Immature natural killer cell (primary cell): Measurements from ENCODE around the gene SEPTIN1. TPM values are rescaled to one million over a fixed set of nuclear protein-coding genes. Genes with fewer than 3 reads are reported as not detected.

Source experiments
- DNase-seq, 3 donors: peaks; one replicate each; pipeline ENCODE4 v3.0.0; 2022; ENCODE audit warnings: mixed read lengths in 1 of 3
- H3K27ac Mint-ChIP-seq, 6 donors: one replicate each; pipeline ENCODE4 v1.8.0; 2020; ENCODE audit warnings: mixed read lengths in 6 of 6, mild to moderate bottlenecking in 5 of 6, inconsistent platforms in 4 of 6, moderate library complexity in 3 of 6
- H3K27me3 Mint-ChIP-seq, 3 donors: one replicate each; pipeline ENCODE4 v1.8.0; 2020 to 2021; ENCODE audit warnings: low read depth in 3 of 3, mild to moderate bottlenecking in 3 of 3, mixed read lengths in 3 of 3, moderate library complexity in 3 of 3, inconsistent platforms in 1 of 3
- H3K36me3 Mint-ChIP-seq, 3 donors: one replicate each; pipeline ENCODE4 v1.8.0; 2020; ENCODE audit warnings: mixed read lengths in 3 of 3, inconsistent platforms in 2 of 3, mild to moderate bottlenecking in 2 of 3
- H3K4me1 Mint-ChIP-seq, 2 donors: one replicate each; pipeline ENCODE4 v1.8.0; 2020; ENCODE audit warnings: inconsistent platforms in 2 of 2, mild to moderate bottlenecking in 2 of 2, mixed read lengths in 2 of 2, moderate library complexity in 1 of 2
- H3K4me3 Mint-ChIP-seq, 5 donors: one replicate each; pipeline ENCODE4 v1.8.0; 2020; ENCODE audit warnings: mild to moderate bottlenecking in 5 of 5, mixed read lengths in 5 of 5, inconsistent platforms in 3 of 5, moderate library complexity in 3 of 5
- H3K9me3 Mint-ChIP-seq, 6 donors: one replicate each; pipeline ENCODE4 v1.8.0; 2020; ENCODE audit warnings: mild to moderate bottlenecking in 6 of 6, mixed read lengths in 6 of 6, inconsistent platforms in 4 of 6, moderate library complexity in 3 of 6
- polyA plus RNA-seq, 3 donors: library from polyadenylated mRNA; unstranded; fragments of 300-500 nt; fragmentation: Illumina TruSeq; gene quantifications; one replicate each; pipeline ENCODE4 v1.2.3, GENCODE V29; 2021

The SEPTIN1 gene
- polyA plus RNA-seq, 3 donors from 2014 or later = 155 to 213 (median 161) TPM

DNA sequence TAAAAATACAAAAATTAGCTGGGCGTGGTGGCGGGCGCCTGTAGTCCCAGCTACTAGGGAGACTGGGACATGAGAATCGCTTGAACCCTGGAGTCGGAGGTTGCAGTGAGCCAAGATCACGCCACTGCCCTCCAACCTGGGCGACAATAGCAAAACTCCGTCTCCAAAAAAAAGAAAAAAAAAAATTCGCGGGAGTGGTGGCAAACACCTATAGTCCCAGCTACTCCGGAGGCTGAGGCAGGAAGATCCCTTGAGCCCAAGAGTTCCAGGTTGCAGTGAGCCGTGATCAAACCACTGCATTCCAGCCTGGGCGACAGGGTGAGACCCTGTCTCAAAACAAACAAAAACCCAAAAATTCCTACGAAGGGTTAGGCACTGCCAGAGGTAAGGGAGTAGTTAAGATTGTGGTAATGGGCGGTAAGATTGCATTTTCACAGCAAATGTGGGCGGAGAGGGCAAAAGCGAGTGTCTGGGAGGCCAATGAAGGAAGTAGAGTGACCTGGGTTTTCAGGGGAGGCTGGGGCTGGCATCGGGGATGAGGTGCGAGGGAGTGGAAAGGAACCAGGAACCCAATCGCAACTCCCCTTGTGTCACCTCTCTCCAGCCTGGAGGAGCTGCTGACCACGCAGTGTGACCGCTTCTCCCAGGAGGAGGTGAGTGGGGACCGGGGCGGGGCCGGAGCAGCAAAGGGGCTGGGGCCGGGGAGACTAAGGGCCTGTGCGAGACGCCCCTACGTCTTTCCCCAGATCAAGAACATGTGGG is 5.1 kb downstream of the SEPTIN1 start:
- DNase-seq = no peak
- peaks cover 3 to 4% (median 4%) of the 10 kb centered on the region in 3 donors for H3K36me3 Mint-ChIP-seq
- peaks cover 10 to 16% (median 14%) of the 10 kb centered on the region in 3 donors for H3K27me3 Mint-ChIP-seq
- peak overlapping the region; percentile 93 to 95 (median 93) for H3K4me3 Mint-ChIP-seq
- peak overlapping the region; percentile 99 to 100 (median 99) for H3K27ac Mint-ChIP-seq
- H3K9me3 Mint-ChIP-seq = no peaks in the 10 kb centered on the region
- peaks cover 50 to 52% of the 10 kb centered on the region in 2 donors for H3K4me1 Mint-ChIP-seq

DNA sequence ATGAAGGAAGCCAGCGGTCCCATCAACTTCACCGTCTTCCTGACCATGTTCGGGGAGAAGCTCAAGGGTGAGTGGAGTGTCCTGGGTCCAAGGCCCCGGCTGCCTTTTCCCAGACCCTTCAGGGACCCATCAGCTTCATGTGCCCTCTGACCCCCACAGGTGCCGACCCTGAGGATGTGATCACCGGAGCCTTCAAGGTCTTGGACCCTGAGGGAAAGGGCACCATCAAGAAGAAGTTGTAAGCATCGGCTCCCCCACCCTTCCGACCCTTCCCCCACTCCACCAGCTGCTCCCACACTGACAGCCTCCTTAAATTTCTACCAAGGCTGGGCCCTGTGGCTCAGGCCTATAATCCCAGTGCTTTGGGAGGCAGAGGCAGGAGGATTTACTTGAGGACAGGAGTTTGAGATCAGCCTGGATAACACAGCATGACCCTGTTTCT is 5.9 kb downstream of the SEPTIN1 start:
- H3K4me1 Mint-ChIP-seq = peaks cover 50 to 51% of the 10 kb centered on the region in 2 donors
- H3K36me3 Mint-ChIP-seq = peaks cover 3 to 4% (median 4%) of the 10 kb centered on the region in 3 donors
- H3K27me3 Mint-ChIP-seq = peaks cover 10 to 16% (median 10%) of the 10 kb centered on the region in 3 donors
- DNase-seq = no peak
- peak overlapping the region in 2 of 5 donors; percentile 24 to 93 for H3K4me3 Mint-ChIP-seq
- H3K27ac Mint-ChIP-seq = peak overlapping the region in 5 of 6 donors; percentile 53 to 100 (median 99)
- no peaks in the 10 kb centered on the region for H3K9me3 Mint-ChIP-seq

DNA sequence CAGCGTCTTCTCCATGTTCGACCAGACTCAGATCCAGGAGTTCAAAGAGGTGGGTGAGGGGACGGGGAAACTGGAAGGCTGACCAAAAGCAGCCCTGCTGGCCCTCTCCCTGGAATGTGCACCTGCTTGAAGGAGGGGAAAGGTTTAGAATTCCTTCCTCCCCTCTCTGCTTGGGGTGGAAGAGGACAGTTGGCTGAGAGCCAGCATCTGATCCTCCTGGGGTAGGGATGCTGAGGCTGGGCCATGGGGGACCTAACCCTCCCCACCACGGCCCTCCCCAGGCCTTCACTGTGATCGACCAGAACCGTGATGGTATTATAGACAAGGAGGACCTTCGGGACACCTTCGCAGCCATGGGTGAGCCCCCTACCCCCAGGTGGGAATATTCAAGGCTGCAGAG is 6.5 kb downstream of the SEPTIN1 start:
- Mint-ChIP-seq H3K27ac (peak overlapping the region; percentile 3 to 99 (median 61)), H3K4me1 (peaks cover 50 to 51% of the 10 kb centered on the region in 2 donors), H3K4me3 (peak overlapping the region in 1 of 5 donors; percentile 42), H3K27me3 (peaks cover 9 to 16% (median 10%) of the 10 kb centered on the region in 3 donors), H3K36me3 (peaks cover 3 to 4% (median 4%) of the 10 kb centered on the region in 3 donors), H3K9me3 (no peaks in the 10 kb centered on the region)
- DNase-seq = no peak

DNA sequence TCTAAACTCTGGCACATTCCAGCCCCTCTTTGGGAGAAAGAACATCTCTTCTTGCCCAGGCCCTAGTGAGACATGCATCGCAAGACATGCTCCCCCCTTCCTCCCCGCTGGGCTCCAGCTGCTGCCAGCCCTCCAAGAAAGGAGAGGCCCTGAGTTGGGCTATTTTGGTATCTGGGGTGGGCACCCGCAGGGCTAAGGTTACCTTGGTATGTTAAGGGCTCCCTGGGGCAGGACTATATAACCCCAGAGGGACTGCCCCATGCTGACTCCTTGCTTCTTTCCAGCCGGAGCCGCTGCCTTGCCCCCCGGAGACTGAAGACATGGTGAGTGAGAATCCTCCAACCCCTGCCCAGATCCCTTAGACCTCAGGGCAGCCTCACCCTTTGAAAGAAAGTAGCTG is 7.8 kb downstream of the SEPTIN1 start, which contains the start of gene MYL11:
MYL11 (plus strand) TSS at position 265 of the 400 bp plus-strand sequence; CDS start at position 321, 56 bp downstream.
- no peak for DNase-seq
- no peaks in the 10 kb centered on the region for H3K9me3 Mint-ChIP-seq
- peak within 1 kb of the TSS in 2 of 5 donors; percentile 32 to 42 for H3K4me3 Mint-ChIP-seq
- no peaks in the 10 kb centered on the region for H3K36me3 Mint-ChIP-seq
- peak within 1 kb of the TSS; percentile 3 to 80 (median 61) for H3K27ac Mint-ChIP-seq
- peaks cover 38 to 40% of the 10 kb centered on the region in 2 donors for H3K4me1 Mint-ChIP-seq
- H3K27me3 Mint-ChIP-seq = peaks cover 10 to 20% (median 14%) of the 10 kb centered on the region in 3 donors

DNA sequence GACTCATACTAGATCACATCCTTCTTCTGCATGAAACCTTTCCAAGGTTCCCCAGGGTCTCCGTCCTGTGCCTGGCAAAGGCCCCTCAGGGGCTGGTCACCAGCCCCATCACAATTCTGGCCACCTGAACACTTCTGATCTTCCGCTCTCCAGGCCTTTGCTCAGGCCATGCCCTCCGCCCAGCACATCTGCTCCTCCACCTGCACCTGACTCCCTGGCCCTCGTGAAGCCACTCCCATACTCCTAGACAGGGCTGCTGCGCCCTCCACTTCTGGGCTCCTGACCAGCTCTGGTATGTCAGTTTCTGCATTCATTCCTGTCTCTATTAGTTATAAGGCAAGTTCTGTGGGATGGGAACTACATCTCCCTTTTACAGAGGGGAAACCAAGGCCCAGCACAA is 9.6 kb downstream of the SEPTIN1 start:
- Mint-ChIP-seq H3K27ac (peak overlapping the region in 3 of 6 donors; percentile 41 to 79 (median 76)), H3K36me3 (no peaks in the 10 kb centered on the region), H3K27me3 (peaks cover 5 to 10% (median 9%) of the 10 kb centered on the region in 3 donors), H3K4me1 (peaks cover 39% of the 10 kb centered on the region in 2 donors), H3K4me3 (peak overlapping the region in 4 of 5 donors; percentile 4 to 59 (median 25)), H3K9me3 (no peaks in the 10 kb centered on the region)
- no peak for DNase-seq

DNA sequence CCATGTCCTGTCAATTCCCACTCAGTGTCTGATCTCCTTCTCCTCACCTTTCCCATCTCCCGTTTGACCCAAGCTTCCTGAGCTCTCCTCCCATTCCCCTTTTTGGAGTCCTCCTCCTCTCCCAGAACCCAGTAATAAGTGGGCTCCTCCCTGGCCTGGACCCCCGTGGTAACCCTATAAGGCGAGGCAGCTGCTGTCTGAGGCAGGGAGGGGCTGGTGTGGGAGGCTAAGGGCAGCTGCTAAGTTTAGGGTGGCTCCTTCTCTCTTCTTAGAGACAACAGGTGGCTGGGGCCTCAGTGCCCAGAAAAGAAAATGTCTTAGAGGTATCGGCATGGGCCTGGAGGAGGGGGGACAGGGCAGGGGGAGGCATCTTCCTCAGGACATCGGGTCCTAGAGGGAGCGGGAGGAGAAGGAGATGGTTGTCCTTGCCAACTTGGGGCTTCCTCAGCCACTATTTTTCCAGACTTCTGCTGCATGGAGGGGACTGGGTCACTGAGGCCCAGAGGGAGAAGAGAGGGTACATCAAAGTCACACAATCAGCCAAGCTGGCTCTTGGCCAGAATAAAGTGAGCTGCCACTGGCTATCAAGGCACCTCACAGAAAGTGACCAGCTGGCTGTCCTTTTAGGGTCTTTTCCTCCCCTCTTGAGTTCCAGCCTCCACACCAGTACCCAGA is 10.2 kb downstream of the SEPTIN1 start:
- peaks cover 3 to 9% (median 5%) of the 10 kb centered on the region in 3 donors for H3K27me3 Mint-ChIP-seq
- H3K4me1 Mint-ChIP-seq = peaks cover 39% of the 10 kb centered on the region in 2 donors
- H3K36me3 Mint-ChIP-seq = no peaks in the 10 kb centered on the region
- peak overlapping the region in 4 of 5 donors; percentile 82 to 91 (median 83) for H3K4me3 Mint-ChIP-seq
- DNase-seq = no peak
- no peaks in the 10 kb centered on the region for H3K9me3 Mint-ChIP-seq
- H3K27ac Mint-ChIP-seq = peak overlapping the region; percentile 79 to 95 (median 92)

DNA sequence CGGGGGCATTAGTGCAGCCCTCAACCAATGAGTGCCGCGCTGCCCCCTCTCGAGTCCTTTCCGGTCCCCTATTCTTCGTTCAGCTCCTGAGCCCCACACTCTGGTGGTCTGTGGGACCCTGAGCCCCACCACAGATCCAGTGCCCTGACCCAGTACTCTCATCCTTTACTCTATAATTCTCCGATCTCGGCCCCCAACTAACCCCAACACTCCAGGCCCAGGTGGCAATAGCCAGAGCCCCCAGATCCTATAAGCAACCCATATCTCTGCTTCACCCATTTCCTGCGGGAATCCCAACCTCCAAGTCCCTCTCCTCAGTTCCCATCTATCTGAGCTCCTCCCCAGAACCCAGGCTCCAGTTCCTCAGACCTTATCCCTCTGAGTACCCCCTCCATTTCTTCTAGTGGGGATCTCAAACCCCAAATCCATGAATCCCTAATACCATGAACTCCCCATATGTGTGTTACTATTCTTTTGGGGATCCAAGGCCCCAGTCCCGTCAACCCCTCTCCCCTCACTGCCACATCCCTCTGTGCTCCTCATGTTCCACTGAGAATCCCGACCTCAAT is 11.0 kb downstream of the SEPTIN1 start:
- Mint-ChIP-seq H3K9me3 (no peaks in the 10 kb centered on the region), H3K36me3 (peaks cover 0 to 3% (median 0%) of the 10 kb centered on the region in 3 donors), H3K27me3 (peaks cover 3 to 9% (median 4%) of the 10 kb centered on the region in 3 donors), H3K4me1 (peaks cover 44 to 45% of the 10 kb centered on the region in 2 donors), H3K27ac (peak overlapping the region; percentile 76 to 95 (median 92)), H3K4me3 (peak overlapping the region; percentile 80 to 91 (median 82))
- DNase-seq = no peak

DNA sequence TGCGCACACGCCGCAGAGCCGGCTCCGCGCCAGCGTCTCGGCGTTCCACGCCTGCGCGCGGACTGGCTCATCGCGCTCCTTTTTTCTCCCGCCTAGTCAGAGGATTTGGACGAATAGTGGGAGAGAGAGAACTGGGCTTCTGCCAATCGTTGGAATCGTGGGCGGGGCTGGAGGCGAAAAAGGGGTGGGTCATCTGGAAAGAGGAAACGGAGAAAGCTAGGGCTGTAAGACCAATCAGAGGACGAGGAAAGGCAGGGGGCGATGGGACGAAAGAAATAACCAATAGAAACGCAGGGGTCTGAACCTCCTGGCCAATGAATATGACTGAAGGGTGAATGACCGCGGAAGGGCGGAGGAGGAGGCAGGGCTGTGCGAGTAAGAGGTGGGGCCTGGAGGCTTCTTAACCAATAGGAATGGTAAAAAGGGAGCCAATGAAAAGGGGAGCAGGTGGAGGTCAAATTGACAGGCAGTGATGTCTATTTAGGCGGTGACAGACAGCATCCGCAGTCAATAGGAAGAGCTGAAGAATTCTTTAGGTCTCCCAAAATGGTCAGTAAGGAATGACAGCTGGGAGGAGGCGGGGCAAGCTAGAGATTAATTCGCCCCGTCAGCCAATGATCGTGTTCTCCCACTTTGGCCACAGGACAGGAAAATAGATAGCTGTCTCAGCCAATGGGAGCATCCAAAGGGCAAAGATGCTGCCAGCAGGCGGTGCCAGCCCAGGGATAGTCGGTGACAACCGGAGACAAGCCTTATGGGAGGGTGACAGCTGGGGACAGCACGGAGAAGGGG is 11.7 kb downstream of the SEPTIN1 start, which contains the start of gene TBC1D10B:
TBC1D10B (minus strand) TSS at position 39 of the 792 bp plus-strand sequence. CDS start 311 bp downstream, outside the sequence.
- Mint-ChIP-seq H3K9me3 (no peaks in the 10 kb centered on the region), H3K36me3 (peaks cover 0 to 6% (median 0%) of the 10 kb centered on the region in 3 donors), H3K27ac (peak within 1 kb of the TSS; percentile 76 to 95 (median 92)), H3K4me3 (peak within 1 kb of the TSS; percentile 88 to 91 (median 89)), H3K27me3 (peaks cover 3 to 9% (median 4%) of the 10 kb centered on the region in 3 donors), H3K4me1 (peaks cover 46 to 50% of the 10 kb centered on the region in 2 donors)
- DNase-seq = peak; percentile 100

DNA sequence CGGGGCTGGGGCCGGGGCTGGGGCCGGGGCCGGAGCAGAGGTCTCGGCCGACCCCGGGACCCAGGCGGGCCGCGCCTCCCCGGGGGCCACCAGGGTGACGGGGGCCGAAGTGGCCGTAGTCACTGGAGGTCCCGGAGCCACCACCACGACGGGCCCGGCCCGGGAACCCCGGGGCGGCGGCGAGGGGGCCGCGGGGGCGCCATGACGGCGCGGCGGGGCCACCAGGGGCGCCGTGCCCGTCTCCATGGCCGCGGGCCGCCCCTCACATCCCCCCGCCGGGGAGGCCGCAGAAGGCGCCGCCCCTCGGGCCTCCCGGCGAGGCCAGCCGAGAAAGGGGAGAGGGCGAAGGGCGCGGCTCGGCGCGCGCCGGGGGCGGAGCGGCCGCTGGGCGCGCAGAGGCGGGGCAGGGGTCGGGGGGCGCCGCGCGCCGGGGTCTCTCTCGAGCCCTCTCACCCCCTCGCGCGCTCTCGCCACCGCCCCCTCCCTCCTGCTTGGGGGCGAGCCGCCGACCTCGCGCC is 12.4 kb downstream of the SEPTIN1 start:
- H3K27ac Mint-ChIP-seq = peak overlapping the region in 3 of 6 donors; percentile 76 to 91 (median 90)
- no peak for DNase-seq
- H3K4me1 Mint-ChIP-seq = peaks cover 48 to 54% of the 10 kb centered on the region in 2 donors
- peak overlapping the region; percentile 82 to 91 (median 84) for H3K4me3 Mint-ChIP-seq
- H3K27me3 Mint-ChIP-seq = peaks cover 3 to 10% (median 4%) of the 10 kb centered on the region in 3 donors
- H3K36me3 Mint-ChIP-seq = peaks cover 0 to 9% (median 0%) of the 10 kb centered on the region in 3 donors
- no peaks in the 10 kb centered on the region for H3K9me3 Mint-ChIP-seq

DNA sequence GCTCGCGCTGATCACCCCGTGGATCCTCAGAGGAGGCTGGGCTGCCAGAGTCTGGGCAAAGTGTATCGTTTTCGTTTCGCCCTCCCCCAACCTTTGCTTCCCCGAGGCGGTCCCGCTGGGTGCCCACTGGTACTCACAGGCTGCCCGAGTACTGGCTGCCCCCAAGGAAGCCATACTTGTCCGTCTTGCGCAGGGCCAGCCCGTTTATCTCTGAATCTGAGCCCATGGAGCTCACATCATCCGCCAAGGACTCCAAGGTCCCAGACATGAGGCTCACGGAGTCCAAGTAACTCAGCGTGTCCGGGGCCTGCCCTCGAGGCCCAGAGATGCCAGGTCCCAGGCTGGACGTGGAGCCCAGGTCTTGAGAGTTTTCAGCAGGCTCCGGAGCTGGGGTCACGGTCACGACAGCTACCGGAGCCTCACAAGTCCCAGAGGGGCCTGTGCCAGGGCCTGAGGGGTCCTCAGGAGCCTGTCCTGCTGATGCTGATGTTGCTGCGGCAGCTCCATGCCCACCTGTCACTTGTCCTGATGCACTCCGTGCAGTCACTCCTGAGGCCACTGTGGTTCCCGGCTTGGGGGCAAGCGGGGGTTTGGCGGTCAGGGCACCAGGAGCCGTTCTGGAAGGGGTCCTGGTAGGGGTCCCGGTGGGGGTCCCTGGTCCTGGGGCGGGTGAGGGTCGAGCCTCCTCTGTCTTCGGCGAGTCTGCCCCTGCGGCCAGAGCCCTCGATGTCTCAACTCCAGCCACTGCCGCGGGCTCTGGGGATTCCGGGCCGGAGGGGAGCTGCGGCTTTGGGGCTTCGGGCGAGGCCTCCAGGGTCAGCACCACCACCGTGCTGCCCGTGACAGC is 13.0 kb downstream of the SEPTIN1 start:
- peaks cover 0 to 11% (median 0%) of the 10 kb centered on the region in 3 donors for H3K36me3 Mint-ChIP-seq
- peaks cover 50 to 54% of the 10 kb centered on the region in 2 donors for H3K4me1 Mint-ChIP-seq
- DNase-seq = peak in 1 of 3 donors; percentile 20
- H3K9me3 Mint-ChIP-seq = no peaks in the 10 kb centered on the region
- H3K27me3 Mint-ChIP-seq = peaks cover 3 to 10% (median 4%) of the 10 kb centered on the region in 3 donors
- peak overlapping the region; percentile 88 to 90 (median 89) for H3K4me3 Mint-ChIP-seq
- H3K27ac Mint-ChIP-seq = peak overlapping the region; percentile 73 to 91 (median 79)

DNA sequence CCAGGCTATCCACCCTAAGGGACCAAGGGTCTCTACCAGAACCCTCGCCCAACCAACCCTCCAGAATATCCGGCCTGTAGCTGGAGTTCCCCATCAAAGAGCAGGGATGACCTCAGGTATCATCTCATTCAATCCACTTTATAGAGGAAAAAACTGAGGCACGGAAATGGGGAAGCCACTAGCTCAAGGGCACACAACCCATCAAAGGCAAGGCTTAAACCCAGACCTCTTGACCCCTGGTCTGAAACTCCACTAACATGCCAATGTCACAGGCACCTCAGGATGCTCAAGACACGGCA is 13.6 kb downstream of the SEPTIN1 start:
- Mint-ChIP-seq H3K4me3 (peak overlapping the region; percentile 88 to 90 (median 89)), H3K27me3 (peaks cover 3 to 10% (median 4%) of the 10 kb centered on the region in 3 donors), H3K36me3 (peaks cover 0 to 14% (median 0%) of the 10 kb centered on the region in 3 donors), H3K27ac (peak overlapping the region; percentile 73 to 91 (median 79)), H3K9me3 (no peaks in the 10 kb centered on the region), H3K4me1 (peaks cover 50 to 54% of the 10 kb centered on the region in 2 donors)
- no peak for DNase-seq
